SJCRH30 (cell line): Measurements from ENCODE around the gene IDS. TPM values are rescaled to one million over a fixed set of nuclear protein-coding genes. Genes with fewer than 3 reads are reported as not detected.

Experiments used
- DNase-seq, 2 experiments: peaks; one replicate each; pipeline ENCODE4 v3.0.0-alpha.2; 2015 to 2020
- H3K27ac ChIP-seq: fragments of 250-450 bp; sonication (Bioruptor Pico); 2 replicates; pipeline ENCODE4 v1.5.1; 2020; ENCODE audit warnings: mild to moderate bottlenecking, moderate library complexity
- H3K27me3 ChIP-seq: fragments of 250-450 bp; sonication (Bioruptor Pico); 2 replicates; pipeline ENCODE4 v1.5.1; 2020; ENCODE audit warnings: mild to moderate bottlenecking, moderate library complexity
- H3K36me3 ChIP-seq: fragments of 250-450 bp; sonication (Bioruptor Pico); 2 replicates; pipeline ENCODE4 v1.5.1; 2020; ENCODE audit warnings: mild to moderate bottlenecking, moderate library complexity
- H3K4me1 ChIP-seq: fragments of 250-450 bp; sonication (Bioruptor Pico); 2 replicates; pipeline ENCODE4 v1.5.1; 2020; ENCODE audit warnings: mild to moderate bottlenecking, moderate library complexity
- H3K4me3 ChIP-seq: fragments of 250-450 bp; sonication (Bioruptor Pico); 2 replicates; pipeline ENCODE4 v1.5.1; 2020; ENCODE audit warnings: mild to moderate bottlenecking, moderate library complexity
- H3K9me3 ChIP-seq: fragments of 250-450 bp; sonication (Bioruptor Pico); replicated peaks from 2 replicates; pipeline ENCODE4 v1.5.1; 2020; ENCODE audit warnings: mild to moderate bottlenecking, moderate library complexity
- total RNA-seq: library from RNA; depleted of rRNA; stranded (reverse); fragments of >200 nt; shearing (Covaris generic); gene quantifications from 2 replicates; pipeline ENCODE4 v1.2.3, GENCODE V29; 2014; rRNA removed

IDS gene
- total RNA-seq, 1 experiment from 2014 or later = 20.0 TPM

DNA sequence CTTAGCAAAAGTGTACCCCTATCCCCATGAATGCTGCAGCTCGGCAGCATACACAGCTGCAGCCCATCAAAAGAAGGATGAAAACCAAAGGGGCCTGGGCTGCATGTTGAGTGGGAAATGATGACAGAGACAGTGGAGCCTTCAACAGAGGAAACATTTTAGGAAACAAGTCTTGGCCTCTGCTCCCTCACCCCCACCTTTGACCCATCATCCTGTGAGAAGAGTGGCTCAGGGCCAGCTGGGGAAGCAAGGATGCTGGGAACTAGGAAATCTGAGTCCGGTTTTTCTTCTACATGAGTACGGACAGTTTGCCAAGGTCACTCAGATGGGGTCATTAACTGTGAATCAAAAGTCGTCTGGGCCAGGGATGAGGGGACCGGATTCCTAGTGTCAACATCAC, 37.2 kb downstream of the IDS start:
- no peak for DNase-seq

DNA sequence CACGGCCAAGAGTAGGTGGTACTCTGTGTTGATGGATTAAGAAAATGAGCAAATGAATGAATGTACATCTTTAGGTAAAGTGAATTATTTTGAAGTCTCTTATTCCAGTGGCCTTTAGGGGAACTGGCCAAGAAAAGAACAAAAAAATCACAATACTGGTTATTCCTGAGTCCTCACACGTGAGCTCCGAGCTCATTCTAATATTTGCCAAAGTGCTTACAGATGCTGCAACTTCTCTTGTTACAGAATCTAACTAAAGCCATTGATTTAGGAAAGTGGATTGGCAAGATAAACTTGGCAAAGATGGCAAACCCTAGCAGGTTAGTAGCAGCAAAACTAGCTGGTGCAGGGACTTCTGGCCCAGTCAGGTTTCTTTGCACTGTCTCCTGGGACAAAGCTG, 37.6 kb downstream of the IDS start:
- no peak overlapping the region for H3K27ac ChIP-seq
- H3K9me3 ChIP-seq = no peaks in the 10 kb centered on the region
- H3K4me3 ChIP-seq = no peak overlapping the region
- H3K27me3 ChIP-seq = no peaks in the 10 kb centered on the region
- no peaks in the 10 kb centered on the region for H3K36me3 ChIP-seq
- DNase-seq = no peak
- H3K4me1 ChIP-seq = no peaks in the 10 kb centered on the region

More for the DNA sequence above, 37.2 kb downstream of the IDS start:
- Histone ChIP-seq H3K36me3 (no peaks in the 10 kb centered on the region), H3K27me3 (no peaks in the 10 kb centered on the region), H3K9me3 (no peaks in the 10 kb centered on the region), H3K4me1 (no peaks in the 10 kb centered on the region), H3K4me3 (no peak overlapping the region), H3K27ac (no peak overlapping the region)

DNA sequence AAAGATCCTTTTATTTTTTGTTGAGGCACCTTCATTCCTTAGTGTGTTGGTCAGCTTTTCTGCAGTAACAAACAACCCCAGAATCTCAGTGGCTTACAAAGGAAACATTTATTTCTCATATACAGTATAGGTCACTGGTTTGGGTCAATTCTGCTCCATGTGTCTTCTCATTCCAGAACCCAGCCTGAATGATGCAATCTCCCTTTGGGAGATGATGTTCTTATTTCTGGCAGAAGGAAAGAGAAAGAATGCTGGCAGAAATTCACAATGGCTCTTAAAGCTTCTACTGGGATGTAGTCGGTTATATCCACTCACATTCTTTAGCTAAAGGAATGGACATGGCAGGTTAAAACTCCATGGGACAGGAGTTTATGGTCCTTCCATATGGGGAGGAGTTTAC, 42.3 kb downstream of the IDS start:
- no peaks in the 10 kb centered on the region for H3K36me3 ChIP-seq
- no peaks in the 10 kb centered on the region for H3K9me3 ChIP-seq
- H3K4me3 ChIP-seq = no peak overlapping the region
- no peaks in the 10 kb centered on the region for H3K27me3 ChIP-seq
- DNase-seq = no peak
- H3K27ac ChIP-seq = no peak overlapping the region
- peaks cover 3% of the 10 kb centered on the region; the same call in 1 of the 2 replicates for H3K4me1 ChIP-seq

DNA sequence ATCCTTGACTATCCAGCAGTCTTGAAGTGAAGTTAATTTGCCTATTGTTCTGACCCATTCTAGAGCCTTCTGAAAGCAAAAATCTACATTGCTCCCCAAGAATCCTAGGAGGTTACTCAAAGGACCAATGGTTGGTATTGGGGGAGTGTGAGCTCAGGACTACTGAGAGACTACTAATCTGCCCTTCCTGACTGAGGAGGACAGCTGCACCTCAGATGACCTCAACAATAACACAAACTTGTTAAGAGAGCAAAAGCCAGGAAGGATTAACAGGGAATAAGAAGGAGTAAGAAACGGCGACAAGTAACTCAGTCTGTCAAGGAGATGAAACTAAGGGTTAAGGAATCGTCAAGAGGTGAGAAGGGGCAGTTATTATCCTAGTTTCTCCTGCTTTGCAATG, 43.4 kb downstream of the IDS start:
- H3K9me3 ChIP-seq = no peaks in the 10 kb centered on the region
- H3K27ac ChIP-seq = no peak overlapping the region
- peak; percentile 28 to 56 for DNase-seq
- peaks cover 3% of the 10 kb centered on the region; the same call in 1 of the 2 replicates for H3K4me1 ChIP-seq
- H3K27me3 ChIP-seq = no peaks in the 10 kb centered on the region
- H3K36me3 ChIP-seq = no peaks in the 10 kb centered on the region
- no peak overlapping the region for H3K4me3 ChIP-seq

DNA sequence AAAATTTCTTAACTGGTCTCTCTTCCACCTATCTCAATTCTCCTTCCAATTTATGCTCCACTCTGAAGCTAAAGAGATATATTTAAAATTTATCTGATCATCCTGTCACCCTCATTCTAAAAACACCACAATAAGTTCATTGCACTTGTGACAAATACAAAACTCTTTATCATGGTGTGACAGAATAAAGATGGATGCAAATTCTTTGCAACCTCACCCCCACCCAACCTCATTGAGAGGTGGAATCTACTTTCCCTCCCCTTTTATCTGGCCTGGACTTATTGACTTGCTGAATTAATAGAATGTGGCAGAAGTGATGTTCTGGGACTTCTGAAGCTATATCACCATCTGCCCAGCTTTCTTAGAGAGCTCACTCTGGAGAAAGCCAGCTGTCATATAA, 46.5 kb downstream of the IDS start:
- H3K27ac ChIP-seq = no peak overlapping the region
- H3K4me1 ChIP-seq = peaks cover 3% of the 10 kb centered on the region; the same call in 1 of the 2 replicates
- H3K9me3 ChIP-seq = no peaks in the 10 kb centered on the region
- H3K4me3 ChIP-seq = no peak overlapping the region
- H3K36me3 ChIP-seq = no peaks in the 10 kb centered on the region
- no peak for DNase-seq
- H3K27me3 ChIP-seq = no peaks in the 10 kb centered on the region

DNA sequence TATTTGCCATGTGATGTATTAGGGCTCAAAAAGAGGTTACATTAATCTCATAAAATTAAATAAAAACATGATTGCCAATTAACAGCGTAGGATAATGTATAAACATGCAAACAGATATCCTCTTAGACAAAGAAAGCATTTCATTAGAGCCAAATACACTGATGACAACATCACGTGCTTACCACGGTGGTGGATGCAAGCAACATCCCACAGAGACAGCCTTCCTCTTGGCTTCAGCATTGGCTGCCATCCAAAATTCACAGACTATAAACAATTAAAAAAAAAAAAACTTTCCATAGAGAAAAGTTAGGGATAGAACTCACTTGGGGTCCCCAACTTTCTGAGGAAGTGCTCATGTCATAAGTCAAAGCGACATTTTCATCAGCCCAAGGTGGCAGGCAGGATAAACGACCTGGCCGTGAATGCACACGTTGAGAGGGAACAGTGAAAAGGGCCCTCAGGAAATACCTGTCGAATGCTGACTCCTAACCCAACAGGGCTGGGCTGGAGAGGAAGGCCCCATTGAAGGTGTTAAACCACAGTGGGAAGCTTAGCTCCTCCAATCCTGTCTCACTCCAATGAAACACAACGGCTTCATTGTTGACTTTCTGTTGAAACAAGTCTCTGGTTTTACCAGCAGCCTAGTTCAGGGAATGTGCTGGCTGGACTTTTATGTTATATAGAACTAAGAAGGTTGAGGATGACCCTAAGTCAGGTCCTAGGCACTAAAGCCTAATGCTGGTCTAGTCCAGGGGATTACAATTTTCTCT, 48.4 kb downstream of the IDS start:
- Histone ChIP-seq H3K4me3 (no peak overlapping the region), H3K4me1 (peaks cover 3% of the 10 kb centered on the region; the same call in 1 of the 2 replicates), H3K27ac (no peak overlapping the region), H3K9me3 (no peaks in the 10 kb centered on the region), H3K36me3 (no peaks in the 10 kb centered on the region), H3K27me3 (no peaks in the 10 kb centered on the region)
- DNase-seq = peak in 1 of 2 experiments; percentile 9

DNA sequence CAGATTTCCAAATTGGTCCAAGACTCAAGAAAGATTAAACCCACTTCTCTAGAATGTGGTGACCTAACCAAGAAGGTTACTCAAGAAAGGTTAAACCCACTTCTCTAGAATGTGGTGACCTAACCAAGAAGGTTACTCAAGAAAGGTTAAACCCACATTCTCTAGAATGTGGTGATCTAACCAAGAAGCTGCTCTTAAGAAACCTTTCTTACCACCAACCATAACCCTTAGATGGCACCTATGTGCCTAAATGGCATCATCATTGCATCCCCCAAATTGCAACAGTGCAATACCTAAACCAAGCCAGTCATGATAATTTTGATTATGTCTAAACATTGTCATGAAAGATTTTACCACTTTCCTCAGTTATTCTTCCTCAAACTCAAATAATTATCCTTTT, 49.2 kb downstream of the IDS start:
- no peaks in the 10 kb centered on the region for H3K36me3 ChIP-seq
- no peak for DNase-seq
- H3K27me3 ChIP-seq = no peaks in the 10 kb centered on the region
- H3K9me3 ChIP-seq = no peaks in the 10 kb centered on the region
- H3K27ac ChIP-seq = no peak overlapping the region
- H3K4me3 ChIP-seq = no peak overlapping the region
- H3K4me1 ChIP-seq = no peaks in the 10 kb centered on the region

DNA sequence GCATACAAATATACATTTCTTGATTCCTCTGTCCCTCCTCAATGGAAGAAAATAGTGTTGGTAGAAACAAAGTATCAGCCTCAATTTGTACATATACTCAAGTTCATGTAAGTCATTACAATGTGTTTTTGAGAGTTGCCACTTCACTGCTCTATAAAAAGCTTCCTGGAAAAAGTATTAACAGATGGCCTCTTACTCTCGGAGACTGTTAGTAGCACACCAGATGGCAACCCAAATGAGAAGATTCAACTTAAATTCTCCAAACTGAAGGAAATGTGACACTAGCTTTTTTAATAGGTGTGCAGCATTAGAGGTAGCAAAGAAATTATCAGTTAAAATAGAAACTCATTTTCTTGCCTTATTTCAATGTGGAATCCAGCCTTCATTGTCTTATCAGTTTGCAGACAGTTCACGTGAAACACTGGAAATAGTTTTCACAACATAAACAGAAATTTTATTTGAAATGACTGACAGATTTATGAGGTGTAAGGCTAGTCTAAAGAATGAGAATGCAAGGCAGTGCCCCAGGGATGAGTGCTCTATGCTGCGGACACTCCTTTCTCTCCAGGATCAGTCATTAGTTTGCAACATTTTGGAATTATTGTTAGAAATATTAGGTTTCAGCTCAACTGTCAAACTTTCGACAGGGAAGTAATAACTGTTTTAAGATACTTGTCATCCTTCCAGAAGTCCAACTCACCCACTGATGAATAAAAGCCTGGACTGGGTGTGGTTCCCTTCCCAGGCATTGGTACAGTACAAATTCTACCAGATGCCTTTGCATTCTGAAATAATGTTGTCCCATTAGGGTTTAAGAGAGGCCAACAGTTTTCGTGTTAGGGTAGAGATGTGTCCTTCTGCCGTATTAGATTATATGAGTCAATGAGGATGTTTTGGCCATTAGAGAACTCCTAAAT, 50.9 kb downstream of the IDS start:
- H3K36me3 ChIP-seq = no peaks in the 10 kb centered on the region
- no peaks in the 10 kb centered on the region for H3K4me1 ChIP-seq
- H3K27ac ChIP-seq = no peak overlapping the region
- H3K27me3 ChIP-seq = no peaks in the 10 kb centered on the region
- no peak for DNase-seq
- H3K9me3 ChIP-seq = no peaks in the 10 kb centered on the region
- no peak overlapping the region for H3K4me3 ChIP-seq

DNA sequence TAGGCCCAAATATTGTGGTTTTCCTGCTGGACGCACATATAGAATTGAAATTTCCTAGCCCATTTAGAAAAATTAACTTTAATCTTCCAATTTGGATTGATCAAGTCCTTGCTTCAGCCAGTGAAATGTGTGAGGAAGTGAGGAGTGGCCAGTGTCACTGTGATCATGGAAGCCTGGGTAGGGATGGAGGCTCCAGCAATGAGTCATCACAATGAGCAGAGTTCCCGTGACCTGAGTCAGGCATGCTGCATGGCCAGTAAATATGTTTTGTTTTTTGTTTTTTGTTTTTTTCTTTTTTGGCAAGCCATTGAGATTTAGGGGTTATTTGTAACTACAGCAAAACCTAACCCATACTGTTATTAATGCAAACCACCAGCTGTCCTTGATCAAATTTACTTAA, 52.1 kb downstream of the IDS start:
- H3K9me3 ChIP-seq = no peaks in the 10 kb centered on the region
- H3K36me3 ChIP-seq = no peaks in the 10 kb centered on the region
- H3K27ac ChIP-seq = no peak overlapping the region
- no peaks in the 10 kb centered on the region for H3K27me3 ChIP-seq
- DNase-seq = no peak
- H3K4me1 ChIP-seq = no peaks in the 10 kb centered on the region
- H3K4me3 ChIP-seq = no peak overlapping the region

DNA sequence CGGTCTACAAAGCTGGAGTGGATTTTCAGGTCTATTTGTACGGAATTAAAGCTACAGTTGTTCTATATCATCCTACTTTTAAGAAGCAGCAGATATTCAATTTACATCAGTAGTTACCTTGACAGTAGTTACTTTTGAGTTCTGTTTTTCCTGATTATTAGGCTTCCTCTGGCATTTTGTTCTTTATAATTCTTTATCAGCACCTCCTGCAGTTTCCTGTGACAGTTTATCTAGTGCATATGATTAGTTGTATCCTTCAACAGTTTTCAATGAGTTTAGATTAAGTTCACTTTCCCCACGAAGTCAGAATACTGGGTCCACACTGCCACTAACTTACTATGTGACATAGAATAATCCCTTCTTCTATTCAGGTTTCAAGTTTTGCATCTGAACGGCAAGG, 71.7 kb downstream of the IDS start:
- Histone ChIP-seq H3K4me1 (no peaks in the 10 kb centered on the region), H3K27ac (no peak overlapping the region), H3K9me3 (no peaks in the 10 kb centered on the region), H3K4me3 (no peak overlapping the region), H3K27me3 (no peaks in the 10 kb centered on the region), H3K36me3 (no peaks in the 10 kb centered on the region)
- no peak for DNase-seq

DNA sequence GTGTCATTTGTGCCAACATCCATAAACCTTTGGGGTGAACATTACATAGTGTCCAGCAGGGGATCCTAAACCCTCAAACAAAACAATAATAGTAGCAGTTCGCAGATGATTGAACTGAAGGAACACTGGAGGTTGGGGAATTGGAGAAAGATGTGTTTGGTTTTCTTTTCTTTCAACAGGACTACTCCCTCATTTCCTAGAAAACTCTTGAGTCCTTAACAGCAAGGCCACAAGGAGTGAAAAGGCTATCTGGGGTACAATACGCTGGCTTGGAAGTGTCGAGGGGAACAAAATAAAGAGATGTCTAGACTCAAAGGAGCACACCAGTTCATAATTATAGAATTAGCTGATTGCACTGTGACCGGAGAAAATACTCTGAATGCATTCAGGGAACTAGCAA, 72.1 kb downstream of the IDS start:
- no peak overlapping the region for H3K4me3 ChIP-seq
- no peaks in the 10 kb centered on the region for H3K4me1 ChIP-seq
- no peaks in the 10 kb centered on the region for H3K36me3 ChIP-seq
- no peak for DNase-seq
- H3K27me3 ChIP-seq = no peaks in the 10 kb centered on the region
- H3K9me3 ChIP-seq = no peaks in the 10 kb centered on the region
- H3K27ac ChIP-seq = no peak overlapping the region

Other genes starting within 250 kb of the IDS start
- 10.9 and 11.1 TPM in 2 replicates for gene EOLA1, start 35.7 kb upstream of the IDS start, total RNA-seq
- not detected in 2 replicates for gene HSFX3, start 44.6 kb upstream of the IDS start, total RNA-seq
- gene MAGEA9B, start 82.2 kb upstream of the IDS start, total RNA-seq = not detected in 2 replicates
- gene HSFX2, start 90.0 kb upstream of the IDS start, total RNA-seq = not detected in 2 replicates
- 17.7 and 19.1 TPM in 2 replicates for gene TMEM185A, start 126.5 kb upstream of the IDS start, total RNA-seq
- not detected in 2 replicates for gene MAGEA11, start 206.8 kb upstream of the IDS start, total RNA-seq